Cardiac fibroblast (primary cell): ENCODE results near the gene YEATS4.

Experiments
- DNase-seq, 2 donors: peaks; one replicate each; pipeline versions ENCODE4 v3.0.0 to v3.0.0-alpha.2; 2010; ENCODE audit warnings: low read depth in 2 of 2
- H3K4me3 ChIP-seq, 2 donors: replicated peaks in 1 of 2; 1 replicate in 1 of 2; 2 replicates in 1 of 2; pipeline ENCODE4 v1.5.1; 2011; ENCODE audit warnings: low read depth in 2 of 2, low read length in 2 of 2, mild to moderate bottlenecking in 2 of 2, moderate library complexity in 1 of 2
- TF ChIP-seq, protein P1 (sequence below): IDR thresholded peaks from one replicate; pipeline ENCODE4 v1.5.1; 2011; ENCODE audit warnings: low read depth, mild to moderate bottlenecking, low read length, inconsistent platforms

The YEATS4 gene

DNA sequence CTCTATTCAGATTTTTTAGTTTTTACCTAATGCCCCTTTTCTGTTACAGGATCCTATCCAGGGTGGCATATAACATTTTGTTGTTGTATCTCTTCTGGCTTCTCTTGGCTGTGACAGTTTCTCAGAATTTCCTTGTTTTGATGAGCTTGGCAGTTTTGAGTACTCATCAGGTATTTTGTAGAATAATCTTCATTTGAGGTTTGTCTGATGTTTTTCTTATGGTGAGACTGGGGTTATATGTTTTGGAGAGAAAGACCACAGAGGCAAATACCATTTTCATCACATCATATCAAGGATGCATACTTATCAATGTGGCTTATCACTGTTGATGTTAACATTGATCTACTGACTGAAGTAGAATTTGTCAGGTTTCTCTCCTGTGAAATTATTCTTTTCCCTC is 25.4 kb upstream of the YEATS4 start:
- DNase-seq: no peak
- H3K4me3 ChIP-seq: no peak overlapping the region
- TF ChIP-seq, protein P1, sequence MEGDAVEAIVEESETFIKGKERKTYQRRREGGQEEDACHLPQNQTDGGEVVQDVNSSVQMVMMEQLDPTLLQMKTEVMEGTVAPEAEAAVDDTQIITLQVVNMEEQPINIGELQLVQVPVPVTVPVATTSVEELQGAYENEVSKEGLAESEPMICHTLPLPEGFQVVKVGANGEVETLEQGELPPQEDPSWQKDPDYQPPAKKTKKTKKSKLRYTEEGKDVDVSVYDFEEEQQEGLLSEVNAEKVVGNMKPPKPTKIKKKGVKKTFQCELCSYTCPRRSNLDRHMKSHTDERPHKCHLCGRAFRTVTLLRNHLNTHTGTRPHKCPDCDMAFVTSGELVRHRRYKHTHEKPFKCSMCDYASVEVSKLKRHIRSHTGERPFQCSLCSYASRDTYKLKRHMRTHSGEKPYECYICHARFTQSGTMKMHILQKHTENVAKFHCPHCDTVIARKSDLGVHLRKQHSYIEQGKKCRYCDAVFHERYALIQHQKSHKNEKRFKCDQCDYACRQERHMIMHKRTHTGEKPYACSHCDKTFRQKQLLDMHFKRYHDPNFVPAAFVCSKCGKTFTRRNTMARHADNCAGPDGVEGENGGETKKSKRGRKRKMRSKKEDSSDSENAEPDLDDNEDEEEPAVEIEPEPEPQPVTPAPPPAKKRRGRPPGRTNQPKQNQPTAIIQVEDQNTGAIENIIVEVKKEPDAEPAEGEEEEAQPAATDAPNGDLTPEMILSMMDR: no peak

DNA sequence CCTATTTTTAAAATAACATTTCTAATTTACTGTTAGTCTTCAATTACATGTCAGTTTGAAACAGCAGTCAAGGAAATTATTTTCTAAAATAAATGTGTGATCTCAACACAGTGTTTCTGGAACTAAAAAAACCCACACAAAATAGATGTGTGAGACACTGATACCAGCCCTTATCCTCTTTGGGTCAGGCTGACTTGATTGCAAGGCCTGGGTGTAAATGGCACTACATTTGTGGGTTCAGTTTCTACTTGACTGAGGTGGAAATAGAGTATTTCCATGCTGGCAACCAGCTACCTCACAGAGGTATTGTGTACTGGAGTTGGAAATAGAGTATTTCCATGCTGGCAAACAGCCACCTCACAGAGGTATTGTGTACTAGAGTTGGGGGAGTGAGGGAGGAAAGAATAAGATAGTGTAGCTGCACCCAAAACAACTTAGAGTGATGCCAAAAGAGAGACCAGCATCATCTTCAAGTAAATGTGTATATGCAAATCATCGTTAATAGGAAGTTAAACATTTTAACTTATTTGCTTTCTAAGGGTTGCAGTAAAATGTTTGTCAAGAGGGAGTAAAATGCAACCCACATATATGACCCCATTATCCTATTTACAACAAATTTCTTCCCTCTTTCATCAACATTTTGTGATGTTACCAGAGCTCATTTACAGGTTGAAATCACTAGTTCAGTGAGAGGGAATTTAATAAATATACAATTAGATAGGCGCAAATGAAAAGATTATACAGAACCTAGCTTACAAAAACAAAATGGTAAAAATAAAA is 22.0 kb upstream of the YEATS4 start:
- TF ChIP-seq, protein P1: no peak
- H3K4me3 ChIP-seq: no peak overlapping the region
- DNase-seq: no peak

DNA sequence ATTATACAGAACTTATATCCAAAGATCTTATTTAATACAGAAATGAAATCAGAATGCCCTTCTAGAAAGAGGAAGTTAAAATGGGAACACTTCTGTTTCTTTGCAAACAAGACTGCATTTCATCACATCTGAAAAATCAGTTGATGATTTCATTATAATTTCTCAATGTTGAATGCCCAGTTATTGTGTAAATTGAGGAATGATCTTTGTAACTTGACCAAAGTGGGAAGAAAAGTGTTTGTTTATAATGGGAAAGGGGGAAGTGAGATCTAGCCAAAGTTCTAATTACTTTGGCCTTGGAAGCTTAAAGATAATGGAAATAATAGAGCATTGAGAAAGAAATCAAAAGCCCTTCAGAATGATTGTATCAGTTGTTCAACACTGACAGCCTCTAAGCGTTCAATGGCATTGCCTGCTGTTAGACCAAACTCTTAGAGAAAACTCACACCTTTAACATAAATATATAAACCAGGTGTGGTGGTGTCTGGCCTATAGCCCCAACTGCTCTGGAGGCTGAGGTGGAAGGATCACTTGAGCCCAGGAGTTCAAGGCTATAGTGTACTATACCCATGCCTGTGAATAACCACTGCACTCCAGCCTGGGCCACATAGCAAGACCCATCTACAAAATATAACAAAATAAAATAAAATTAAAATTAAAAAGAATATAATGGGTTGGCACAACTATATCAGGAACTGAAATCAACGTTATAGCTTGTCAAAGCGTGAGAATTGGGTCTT is 21.3 kb upstream of the YEATS4 start:
- H3K4me3 ChIP-seq: no peak overlapping the region
- no peak for DNase-seq
- TF ChIP-seq, protein P1: no peak

DNA sequence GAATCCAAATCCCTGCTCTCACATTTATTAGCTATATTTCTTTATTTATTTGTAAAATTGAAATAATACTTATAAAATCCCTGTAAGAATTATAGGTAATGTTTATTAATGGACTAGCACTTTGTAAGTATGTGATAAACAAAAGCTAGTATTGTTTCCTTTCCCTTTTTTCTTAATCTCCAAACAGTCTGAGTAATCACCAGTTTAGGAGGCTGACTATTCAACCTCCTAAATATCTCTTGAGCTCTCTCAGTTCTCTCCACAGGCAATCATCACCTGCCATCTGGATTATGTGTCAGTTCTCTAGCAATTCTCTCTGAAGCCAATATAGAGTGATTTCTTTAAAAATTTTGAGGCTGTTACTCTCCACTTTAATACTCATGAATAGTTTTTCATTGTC is 20.6 kb upstream of the YEATS4 start:
- no peak overlapping the region for H3K4me3 ChIP-seq
- TF ChIP-seq, protein P1: no peak

DNA sequence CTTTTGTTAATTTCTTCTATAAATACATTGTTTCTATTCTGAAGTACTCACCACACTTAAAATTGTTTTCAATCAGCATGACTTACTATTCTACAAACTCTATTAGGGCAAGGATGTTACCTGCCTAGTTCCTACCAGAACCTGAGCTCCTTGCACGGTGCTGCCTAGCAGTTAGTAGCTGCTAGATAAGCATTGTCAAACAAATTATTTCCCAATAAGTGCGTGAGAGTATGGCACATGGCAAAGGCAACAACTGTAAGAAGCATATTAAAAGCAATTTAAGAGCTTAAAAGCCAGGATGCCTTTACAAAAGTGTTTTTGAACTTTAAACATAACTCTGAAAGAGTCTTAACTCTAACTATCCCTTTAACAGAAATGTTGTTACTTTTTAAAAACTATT is 19.5 kb upstream of the YEATS4 start:
- H3K4me3 ChIP-seq: no peak overlapping the region
- TF ChIP-seq, protein P1: no peak
- DNase-seq: no peak

More for the DNA sequence above, 20.6 kb upstream of the YEATS4 start:
- DNase-seq: no peak

- TF ChIP-seq, protein P1: no peak
- H3K4me3 ChIP-seq: no peak overlapping the region
- no peak for DNase-seq
These were observed 18.2 kb upstream of the YEATS4 start for GRCh38 chr12:69341328-69341727.
